B cell (primary cell): Measurements from ENCODE around the gene TMEM38A. TPM values are rescaled to one million over a fixed set of nuclear protein-coding genes. Genes with fewer than 3 reads are reported as not detected.

Experiments
- ATAC-seq: fragments of 200-7000 bp; cut with Tn5 transposase; one replicate; pipeline ENCODE4 v1.10.0; 2021; ENCODE audit warnings: low read depth, mild to moderate bottlenecking, moderate number of reproducible peaks, moderate library complexity
- CTCF ChIA-PET: fragments of 350-600 bp; sonication (Branson Sonifier 250); formaldehyde crosslinking; loops from one replicate; lab custom pipeline; 2021; ENCODE audit warnings: antibody characterized with exemption, inconsistent platforms; lab: Charles Lee
- POLR2A ChIA-PET: fragments of 350-600 bp; sonication (Branson Sonifier 250); formaldehyde crosslinking; loops from one replicate; lab custom pipeline; 2021; ENCODE audit warnings: antibody characterized with exemption; lab: Charles Lee
- DNase-seq: peaks from one replicate; pipeline ENCODE4 v3.0.0; 2013
- H2AFZ ChIP-seq: 2 replicates; pipeline ENCODE4 v1.6.1; 2012; ENCODE audit warnings: mild to moderate bottlenecking, low read depth, low read length; ENCODE audit not compliant: insufficient read depth, poor library complexity, severe bottlenecking
- H3K27ac ChIP-seq, 2 donors: 1 replicate in 1 of 2; 2 replicates in 1 of 2; pipeline ENCODE4 v1.5.1; 2012 to 2013; ENCODE audit warnings: low read length in 2 of 2, mild to moderate bottlenecking in 2 of 2, moderate library complexity in 1 of 2
- H3K27me3 ChIP-seq, 4 experiments: fragments of 200-600 bp in 1 of 4; sonication (generic) in 1 of 4; replicated peaks in 1 of 4; 1 replicate in 2 of 4; 2 replicates in 2 of 4; pipeline versions ENCODE4 v1.6.1 to v1.7.0; 2013 to 2016; ENCODE audit warnings: low read length in 3 of 4, mild to moderate bottlenecking in 2 of 4, mixed read lengths in 1 of 4, moderate library complexity in 1 of 4; ENCODE audit not compliant: insufficient read depth in 4 of 4, control insufficient read depth in 3 of 4; ENCODE audit errors: control extremely low read depth in 1 of 4
- H3K36me3 ChIP-seq, 2 experiments: replicated peaks in 1 of 2; 1 replicate in 1 of 2; 2 replicates in 1 of 2; pipeline versions ENCODE4 v1.6.1 to v1.7.1; 2013; ENCODE audit warnings: low read length in 1 of 2; ENCODE audit not compliant: insufficient read depth in 2 of 2, control insufficient read depth in 1 of 2; ENCODE audit errors: control extremely low read depth in 1 of 2, extremely low read depth in 1 of 2
- H3K4me1 ChIP-seq, 2 donors: fragments of 200-600 bp in 1 of 2; sonication (generic) in 1 of 2; 1 replicate in 1 of 2; 2 replicates in 1 of 2; pipeline versions ENCODE4 v1.5.1 to v1.6.1; 2013 to 2017; ENCODE audit warnings: low read length in 2 of 2; ENCODE audit not compliant: control insufficient read depth in 2 of 2, insufficient read depth in 2 of 2
- H3K4me2 ChIP-seq: replicated peaks from 2 replicates; pipeline ENCODE3; 2012; ENCODE audit warnings: mild to moderate bottlenecking, low read depth, low read length; ENCODE audit not compliant: poor library complexity, severe bottlenecking
- H3K4me3 ChIP-seq, 5 experiments: fragments of 200-600 bp in 1 of 5; sonication (generic) in 1 of 5; 1 replicate in 3 of 5; 2 replicates in 2 of 5; pipeline versions ENCODE4 v1.5.1 to v1.7.0; 2011 to 2016; ENCODE audit warnings: low read length in 4 of 5, mild to moderate bottlenecking in 4 of 5, low read depth in 2 of 5, control low read depth in 1 of 5, moderate library complexity in 1 of 5; ENCODE audit not compliant: insufficient read depth in 1 of 5; ENCODE audit errors: control extremely low read depth in 1 of 5, extremely low read depth in 1 of 5
- H3K79me2 ChIP-seq: fragments of 200-600 bp; sonication (generic); one replicate; pipeline ENCODE4 v1.6.0; 2016; ENCODE audit warnings: low read length; ENCODE audit not compliant: control insufficient read depth, insufficient read depth
- H3K9ac ChIP-seq: fragments of 200-600 bp; sonication (generic); 2 replicates; pipeline ENCODE4 v1.6.1; 2017; ENCODE audit warnings: mild to moderate bottlenecking, low read length, moderate library complexity
- H3K9me3 ChIP-seq, 3 donors: one replicate each; pipeline versions ENCODE4 v1.6.1 to v1.7.1; 2013; ENCODE audit warnings: low read length in 2 of 3; ENCODE audit not compliant: control insufficient read depth in 2 of 3, insufficient read depth in 1 of 3; ENCODE audit errors: control extremely low read depth in 1 of 3
- H4K20me1 ChIP-seq: 2 replicates; pipeline ENCODE4 v1.6.0; 2012; ENCODE audit warnings: mild to moderate bottlenecking, low read length; ENCODE audit not compliant: insufficient read depth, control insufficient read depth, poor library complexity, severe bottlenecking
- H3K27ac Mint-ChIP-seq: one replicate; pipeline ENCODE4 v1.8.0; 2021; ENCODE audit warnings: mixed read lengths
- H3K27me3 Mint-ChIP-seq: one replicate; pipeline ENCODE4 v1.8.0; 2021; ENCODE audit warnings: mixed read lengths
- H3K4me1 Mint-ChIP-seq: one replicate; pipeline ENCODE4 v1.8.0; 2021; ENCODE audit warnings: mixed read lengths
- H3K4me3 Mint-ChIP-seq: one replicate; pipeline ENCODE4 v1.8.0; 2021; ENCODE audit warnings: mixed read lengths
- H3K9me3 Mint-ChIP-seq: one replicate; pipeline ENCODE4 v1.8.0; 2022; ENCODE audit warnings: mixed read lengths; ENCODE audit not compliant: insufficient read depth
- CTCF ChIP-seq: fragments of 200-600 bp; IDR thresholded peaks from one replicate; pipeline ENCODE4 v1.8.0; 2022; ENCODE audit warnings: antibody characterized with exemption, mild to moderate bottlenecking
- EZH2 ChIP-seq: IDR thresholded peaks from 2 replicates; pipeline ENCODE4 v1.6.1; 2012; ENCODE audit warnings: borderline replicate concordance, low read depth, mild to moderate bottlenecking, moderate library complexity, low read length; ENCODE audit not compliant: insufficient read depth, poor library complexity, severe bottlenecking
- WGBS: methylation state at CpG from one replicate; pipeline ENCODE4 v1.1.5; 2013; ENCODE audit warnings: missing lambda C conversion rate; ENCODE audit not compliant: insufficient coverage; 5-methylcytosine and 5-hydroxymethylcytosine counted together
- intact Hi-C: fragments of 100-400 bp; cut with micrococcal nuclease; formaldehyde crosslinking; loops from one replicate; pipeline ENCODE4 v1.10.0; 2022
- polyA plus RNA-seq: library from polyadenylated mRNA; depleted of rRNA; stranded (reverse); fragments of >200 nt; gene quantifications from 2 replicates; pipeline ENCODE4 v1.2.3, GENCODE V29; 2012
- total RNA-seq, 2 donors: library from RNA; stranded (reverse); fragments of 120-200 nt in 1 of 2; gene quantifications; 1 replicate in 1 of 2; 2 replicates in 1 of 2; pipeline versions ENCODE4 v1.2.3 to v1.2.4, GENCODE V29; 2013 to 2022

Gene TMEM38A
- total and polyA plus RNA-seq, 2 donors (not counting 1 experiment from before 2014, with no cell fraction given): 5.7 to 7.1 TPM

- Histone ChIP-seq H4K20me1 (no peaks in the 10 kb centered on the region), H3K9ac (no peak overlapping the region), H3K27ac (no peak overlapping the region), H2AFZ (no peak overlapping the region), H3K4me3 (no peak overlapping the region), H3K9me3 (peaks cover 0 to 9% (median 0%) of the 10 kb centered on the region in 3 donors), H3K79me2 (no peaks in the 10 kb centered on the region), H3K36me3 (no peaks in the 10 kb centered on the region), H3K4me1 (peaks cover 49 to 74% of the 10 kb centered on the region in 2 donors), H3K27me3 (no peaks in the 10 kb centered on the region), H3K4me2 (no peak overlapping the region)
- H3K4me1 Mint-ChIP-seq: peaks cover 48% of the 10 kb centered on the region
- WGBS: no CpG with 5 or more reads among the region's 3 CpGs
- CTCF ChIA-PET: interaction anchor here (0.6 to 2.8 kb wide), 17 partner anchors 8 to 621 kb away, joined by 3 to 34 read pairs (median 4); partner anchors contain the start of genes BABAM1 and MYO9B
- no peak overlapping the region for H3K27ac Mint-ChIP-seq
- ATAC-seq (peak; percentile 17), DNase-seq (peak; percentile 57)
- intact Hi-C loops: loop anchor here (2.0 to 5.0 kb wide), 4 partner anchors 117 to 827 kb away; no protein-coding TSS in a partner anchor
- H3K27me3 Mint-ChIP-seq: no peaks in the 10 kb centered on the region
- H3K9me3 Mint-ChIP-seq: no peaks in the 10 kb centered on the region
- H3K4me3 Mint-ChIP-seq: no peak overlapping the region
- POLR2A ChIA-PET: interaction anchor here (0.7 to 1.0 kb wide), 2 partner anchors 57 to 130 kb away, joined by 3 read pairs; no protein-coding TSS in a partner anchor
- TF ChIP-seq CTCF (no peak), EZH2 (no peak)
These were observed 54.7 kb downstream of the TMEM38A start for GRCh38 chr19:16715611-16716010.

GRCh38 chr19:16721051-16721450 is 60.1 kb downstream of the TMEM38A start:
- POLR2A ChIA-PET: no interaction called here
- no peak overlapping the region for H3K27ac ChIP-seq
- peaks cover 0 to 25% (median 4%) of the 10 kb centered on the region in 3 donors for H3K9me3 ChIP-seq
- Mint-ChIP-seq H3K4me3 (no peak overlapping the region), H3K4me1 (peaks cover 29% of the 10 kb centered on the region), H3K27ac (peak overlapping the region; percentile 65), H3K27me3 (no peaks in the 10 kb centered on the region), H3K9me3 (no peaks in the 10 kb centered on the region)
- H3K27me3 ChIP-seq: no peaks in the 10 kb centered on the region
- H4K20me1 ChIP-seq: no peaks in the 10 kb centered on the region
- no peak overlapping the region for H2AFZ ChIP-seq
- H3K4me1 ChIP-seq: peaks cover 24 to 29% of the 10 kb centered on the region in 2 donors
- CTCF ChIA-PET: interaction anchor here (1.2 kb wide), 1 partner anchor 546 kb away, joined by 3 read pairs; the partner anchor contains the start of gene BABAM1
- WGBS: 80% methylated on average over 7 of the region's 7 CpGs
- H3K4me2 ChIP-seq: no peak overlapping the region
- no peaks in the 10 kb centered on the region for H3K79me2 ChIP-seq
- intact Hi-C loops: no loop called here
- ATAC-seq (no peak), DNase-seq (no peak)
- H3K9ac ChIP-seq: no peak overlapping the region
- TF ChIP-seq EZH2 (no peak), CTCF (no peak)
- H3K36me3 ChIP-seq: no peaks in the 10 kb centered on the region
- no peak overlapping the region for H3K4me3 ChIP-seq
